ENCODE results near the gene AFF2.

AFF2 gene

DNA sequence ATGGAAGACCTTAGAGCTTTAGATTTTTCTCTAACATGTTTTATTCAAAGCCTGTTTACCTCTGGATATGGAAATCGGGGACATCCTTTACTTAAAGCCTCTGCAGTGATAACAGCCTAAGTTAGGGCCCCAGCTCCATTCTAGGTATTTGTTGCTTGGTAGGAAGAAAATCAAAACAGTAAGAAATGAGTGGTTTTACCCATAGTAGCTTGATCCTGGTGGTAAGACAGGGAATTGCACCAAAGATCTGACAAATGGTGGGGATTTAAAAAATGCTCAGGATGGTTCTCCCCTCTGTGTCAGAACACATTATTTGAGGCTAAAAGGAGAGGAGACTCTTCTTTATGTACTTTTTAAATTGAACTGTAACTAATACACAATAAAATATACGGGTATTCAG, 52.4 kb downstream of the AFF2 start:
- DNase-seq, result no peak
- Mint-ChIP-seq H3K27ac (no peak overlapping the region), H3K4me3 (no peak overlapping the region), H3K36me3 (no peaks in the 10 kb centered on the region), H3K9me3 (no peaks in the 10 kb centered on the region), H3K27me3 (no peaks in the 10 kb centered on the region), H3K4me1 (no peaks in the 10 kb centered on the region)
- CTCF ChIA-PET, result no interaction called here

DNA sequence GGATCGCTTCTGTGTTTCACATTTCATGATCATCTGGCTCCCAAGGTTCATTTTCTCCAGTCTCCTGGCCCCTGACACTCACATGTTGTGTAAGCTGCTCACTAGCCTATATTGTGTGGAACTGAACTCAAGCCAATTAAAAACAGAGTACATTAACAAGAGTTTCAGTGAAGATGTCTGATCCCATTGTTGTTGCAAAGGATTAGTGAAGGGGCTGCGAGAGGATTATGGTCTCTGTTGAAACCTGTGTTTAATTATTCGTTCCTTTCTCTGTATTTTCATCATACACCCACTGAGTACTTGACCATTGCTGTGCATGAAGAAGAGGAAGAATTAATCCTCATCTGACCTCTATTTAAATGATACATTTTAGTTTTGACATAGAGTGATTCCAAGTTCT, 54.7 kb downstream of the AFF2 start:
- H3K9me3 Mint-ChIP-seq, result no peaks in the 10 kb centered on the region
- H3K36me3 Mint-ChIP-seq, result no peaks in the 10 kb centered on the region
- no peak overlapping the region for H3K27ac Mint-ChIP-seq
- CTCF ChIA-PET, result no interaction called here
- no peak for DNase-seq
- H3K4me3 Mint-ChIP-seq, result no peak overlapping the region
- H3K4me1 Mint-ChIP-seq, result no peaks in the 10 kb centered on the region
- H3K27me3 Mint-ChIP-seq, result no peaks in the 10 kb centered on the region

DNA sequence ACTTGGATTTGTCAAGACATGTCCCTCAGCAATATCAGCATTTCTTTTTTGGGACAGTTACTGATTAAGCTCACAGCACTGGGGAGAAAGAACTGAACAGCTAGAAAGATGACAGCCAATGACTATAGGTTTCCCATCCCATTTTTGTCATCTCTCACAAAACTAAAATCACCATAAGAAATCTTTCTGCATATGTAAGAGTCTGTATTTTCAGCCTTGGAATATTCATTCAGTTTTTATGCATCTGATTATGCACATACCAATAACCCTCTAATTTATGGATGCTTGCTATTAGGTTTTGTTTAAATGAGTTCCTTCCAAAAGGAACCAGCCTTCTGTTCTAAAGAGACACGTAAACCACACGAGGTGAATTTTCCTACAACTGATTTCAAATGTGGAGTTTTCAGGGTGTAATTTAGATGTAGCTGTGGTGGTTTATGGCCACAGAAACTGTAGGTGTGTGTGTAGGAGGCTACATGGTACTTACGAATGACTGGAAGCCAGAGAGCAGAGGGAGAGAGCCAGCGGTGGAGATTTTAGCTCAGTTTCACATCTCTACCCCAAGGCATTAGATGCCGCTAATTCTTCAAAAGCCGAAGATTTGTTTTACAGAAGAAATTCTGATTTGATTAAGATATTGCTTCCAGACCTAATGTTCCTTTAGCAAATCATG, 55.3 kb downstream of the AFF2 start:
- Mint-ChIP-seq H3K27me3 (no peaks in the 10 kb centered on the region), H3K36me3 (no peaks in the 10 kb centered on the region), H3K4me1 (no peaks in the 10 kb centered on the region), H3K4me3 (no peak overlapping the region), H3K9me3 (no peaks in the 10 kb centered on the region), H3K27ac (no peak overlapping the region)
- CTCF ChIA-PET, result no interaction called here
- no peak for DNase-seq

DNA sequence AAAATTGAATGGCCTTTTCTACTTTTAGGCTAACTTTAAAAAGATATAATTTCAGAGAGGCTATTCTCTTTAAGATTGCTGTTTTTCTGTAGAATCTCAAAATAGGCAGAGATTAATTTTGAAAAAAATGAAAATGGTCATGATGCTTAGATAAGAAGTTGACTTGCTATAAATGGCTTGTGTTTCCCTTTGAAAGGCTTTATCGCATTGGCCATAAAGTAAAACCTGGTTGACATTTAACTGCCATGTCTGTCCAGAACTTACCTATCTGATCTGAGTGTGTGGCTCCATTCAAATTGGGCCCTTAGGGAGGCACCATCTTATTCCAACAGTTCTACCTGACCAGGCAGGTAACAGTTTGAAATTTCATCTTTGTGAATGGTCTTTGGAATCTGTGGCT, 56.1 kb downstream of the AFF2 start:
- no peaks in the 10 kb centered on the region for H3K4me1 Mint-ChIP-seq

DNA sequence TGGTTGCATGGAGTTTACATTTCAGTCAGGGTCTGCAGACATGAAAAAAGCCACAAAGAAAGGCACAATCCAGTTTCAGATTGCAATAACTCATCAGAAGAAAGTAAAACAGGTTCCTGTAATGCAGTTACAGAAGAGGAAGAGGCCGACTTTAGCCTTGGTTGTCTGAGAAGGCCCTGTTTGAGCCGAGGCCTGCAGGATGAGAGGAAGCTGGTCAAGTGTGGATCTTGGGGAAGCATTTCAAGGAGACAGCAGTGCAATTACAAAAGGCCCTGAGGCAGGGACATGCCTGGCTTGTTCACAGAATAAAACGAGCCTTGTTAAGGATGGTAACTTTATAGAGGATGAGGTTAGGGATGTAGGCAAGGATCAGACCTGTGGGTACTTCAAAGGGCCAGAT, 62.4 kb downstream of the AFF2 start:
- H3K9me3 Mint-ChIP-seq, result no peaks in the 10 kb centered on the region
- H3K27ac Mint-ChIP-seq, result no peak overlapping the region
- CTCF ChIA-PET, result no interaction called here
- H3K4me3 Mint-ChIP-seq, result no peak overlapping the region
- no peak for DNase-seq
- no peaks in the 10 kb centered on the region for H3K27me3 Mint-ChIP-seq
- no peaks in the 10 kb centered on the region for H3K4me1 Mint-ChIP-seq
- no peaks in the 10 kb centered on the region for H3K36me3 Mint-ChIP-seq

More for the DNA sequence above, 56.1 kb downstream of the AFF2 start:
- no peak for DNase-seq
- no peaks in the 10 kb centered on the region for H3K27me3 Mint-ChIP-seq
- H3K36me3 Mint-ChIP-seq, result no peaks in the 10 kb centered on the region
- no peak overlapping the region for H3K27ac Mint-ChIP-seq
- H3K4me3 Mint-ChIP-seq, result no peak overlapping the region
- CTCF ChIA-PET, result no interaction called here
- no peaks in the 10 kb centered on the region for H3K9me3 Mint-ChIP-seq

DNA sequence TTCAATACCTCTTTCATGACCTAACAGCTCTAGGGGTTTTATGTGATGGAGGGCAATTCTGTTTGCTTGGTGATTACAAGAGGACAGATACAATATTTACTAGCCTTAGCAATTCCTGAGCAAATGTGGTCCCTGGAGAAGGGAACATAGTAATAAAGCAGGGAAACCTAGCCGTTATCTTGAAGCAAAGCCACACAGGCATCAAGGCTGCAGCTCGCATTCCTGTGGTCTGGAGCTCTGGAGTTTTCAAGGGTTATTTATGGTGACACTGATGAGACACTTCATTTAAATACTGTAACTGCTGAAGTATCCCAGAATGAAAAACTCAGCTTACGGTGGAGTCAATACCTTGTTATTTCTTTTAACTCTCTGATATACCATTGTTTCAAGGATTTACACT, 66.8 kb downstream of the AFF2 start:
- no peaks in the 10 kb centered on the region for H3K4me1 Mint-ChIP-seq
- H3K27ac Mint-ChIP-seq, result no peak overlapping the region
- no peaks in the 10 kb centered on the region for H3K9me3 Mint-ChIP-seq
- no peak overlapping the region for H3K4me3 Mint-ChIP-seq
- H3K36me3 Mint-ChIP-seq, result no peaks in the 10 kb centered on the region
- CTCF ChIA-PET, result no interaction called here
- H3K27me3 Mint-ChIP-seq, result no peaks in the 10 kb centered on the region
- DNase-seq, result no peak

DNA sequence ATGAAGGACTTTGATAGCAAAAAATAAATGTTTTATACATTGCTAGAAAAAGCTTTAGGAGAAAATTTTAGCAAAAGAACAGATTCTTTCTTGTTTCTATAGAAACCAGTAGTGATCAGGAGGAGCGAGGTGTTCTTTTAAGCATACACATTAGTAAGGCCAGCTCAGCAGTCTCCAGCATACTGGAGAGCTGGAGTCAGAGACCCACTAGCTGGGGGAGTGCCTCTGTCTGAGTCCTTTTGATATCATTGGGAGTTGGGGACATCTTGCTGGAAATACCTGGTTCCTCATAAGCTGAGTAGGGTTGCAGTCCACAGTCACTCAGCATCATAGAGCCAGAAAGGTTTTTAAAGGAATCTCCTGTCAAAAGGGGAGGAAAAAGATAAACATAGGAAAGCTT, 67.4 kb downstream of the AFF2 start:
- CTCF ChIA-PET, result no interaction called here
- H3K4me1 Mint-ChIP-seq, result no peaks in the 10 kb centered on the region
- no peak overlapping the region for H3K4me3 Mint-ChIP-seq

DNA sequence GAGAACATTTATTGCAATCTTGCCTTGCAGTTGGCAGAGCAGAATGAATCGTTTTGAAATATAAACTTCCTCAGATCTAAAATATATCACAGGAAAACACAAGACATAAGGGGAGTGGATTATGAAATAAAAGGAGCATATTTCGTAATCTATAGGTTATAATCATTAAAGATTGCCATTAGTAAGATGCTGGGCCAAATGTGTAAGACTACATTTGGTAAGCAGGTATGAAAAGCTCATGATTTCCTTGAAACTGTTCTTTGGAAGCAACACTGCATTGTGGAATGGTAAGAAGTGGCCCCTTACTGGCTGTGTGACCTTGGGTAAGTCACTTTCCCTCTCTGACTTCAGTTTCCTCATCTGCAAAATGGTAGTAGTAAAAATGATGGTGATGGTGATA, 68.3 kb downstream of the AFF2 start:
- Mint-ChIP-seq H3K4me1 (no peaks in the 10 kb centered on the region), H3K27ac (no peak overlapping the region), H3K27me3 (no peaks in the 10 kb centered on the region), H3K9me3 (no peaks in the 10 kb centered on the region), H3K36me3 (no peaks in the 10 kb centered on the region), H3K4me3 (no peak overlapping the region)
- CTCF ChIA-PET, result no interaction called here
- no peak for DNase-seq

More for the DNA sequence above, 67.4 kb downstream of the AFF2 start:
- H3K27ac Mint-ChIP-seq, result no peak overlapping the region
- no peak for DNase-seq
- no peaks in the 10 kb centered on the region for H3K9me3 Mint-ChIP-seq
- H3K36me3 Mint-ChIP-seq, result no peaks in the 10 kb centered on the region
- H3K27me3 Mint-ChIP-seq, result no peaks in the 10 kb centered on the region

DNA sequence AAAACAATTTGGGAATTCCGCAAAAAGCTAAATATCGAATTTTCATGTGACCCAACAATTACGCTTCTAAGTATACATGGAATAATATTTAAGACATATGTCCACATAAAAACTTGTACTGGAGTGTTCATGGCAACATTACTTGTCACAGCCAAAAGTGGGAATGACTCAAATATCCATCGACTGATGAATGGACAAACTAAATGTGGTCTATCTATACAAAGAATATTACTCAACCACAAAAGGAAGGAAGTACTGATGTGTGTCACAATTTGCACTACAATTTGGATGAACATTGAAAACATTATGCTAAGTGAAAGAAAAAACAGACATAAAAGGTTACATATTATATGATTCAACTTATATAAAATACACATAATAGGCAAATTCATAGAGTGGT, 71.9 kb downstream of the AFF2 start:
- no peaks in the 10 kb centered on the region for H3K9me3 Mint-ChIP-seq
- no peaks in the 10 kb centered on the region for H3K27me3 Mint-ChIP-seq
- no peaks in the 10 kb centered on the region for H3K4me1 Mint-ChIP-seq
- DNase-seq, result no peak
- CTCF ChIA-PET, result interaction anchor here (0.6 kb wide), 1 partner anchor 185 kb away, joined by 3 read pairs; no protein-coding TSS in a partner anchor
- no peak overlapping the region for H3K4me3 Mint-ChIP-seq
- no peak overlapping the region for H3K27ac Mint-ChIP-seq
- H3K36me3 Mint-ChIP-seq, result no peaks in the 10 kb centered on the region

DNA sequence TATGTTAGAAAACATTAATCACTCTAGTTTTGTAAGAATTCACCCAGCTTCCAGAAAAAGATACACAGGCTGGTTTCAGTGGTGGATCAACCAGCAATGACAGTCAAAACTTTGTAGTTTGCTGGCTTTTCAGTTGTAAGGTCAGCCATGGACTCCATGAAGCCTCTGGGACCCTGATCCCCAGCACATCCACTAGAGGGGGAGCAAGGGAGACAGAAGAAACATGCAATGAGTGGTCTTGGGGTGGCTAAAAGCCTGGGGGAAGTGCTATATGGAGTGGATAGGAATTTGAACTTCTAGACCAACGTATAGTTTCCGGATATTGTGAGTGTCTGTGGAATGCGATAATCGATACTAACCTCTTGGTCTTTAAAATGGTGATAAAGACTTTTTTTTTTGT, 72.7 kb downstream of the AFF2 start:
- Mint-ChIP-seq H3K4me3 (no peak overlapping the region), H3K4me1 (no peaks in the 10 kb centered on the region), H3K36me3 (no peaks in the 10 kb centered on the region), H3K27me3 (no peaks in the 10 kb centered on the region), H3K27ac (no peak overlapping the region), H3K9me3 (no peaks in the 10 kb centered on the region)
- CTCF ChIA-PET, result no interaction called here
- no peak for DNase-seq

DNA sequence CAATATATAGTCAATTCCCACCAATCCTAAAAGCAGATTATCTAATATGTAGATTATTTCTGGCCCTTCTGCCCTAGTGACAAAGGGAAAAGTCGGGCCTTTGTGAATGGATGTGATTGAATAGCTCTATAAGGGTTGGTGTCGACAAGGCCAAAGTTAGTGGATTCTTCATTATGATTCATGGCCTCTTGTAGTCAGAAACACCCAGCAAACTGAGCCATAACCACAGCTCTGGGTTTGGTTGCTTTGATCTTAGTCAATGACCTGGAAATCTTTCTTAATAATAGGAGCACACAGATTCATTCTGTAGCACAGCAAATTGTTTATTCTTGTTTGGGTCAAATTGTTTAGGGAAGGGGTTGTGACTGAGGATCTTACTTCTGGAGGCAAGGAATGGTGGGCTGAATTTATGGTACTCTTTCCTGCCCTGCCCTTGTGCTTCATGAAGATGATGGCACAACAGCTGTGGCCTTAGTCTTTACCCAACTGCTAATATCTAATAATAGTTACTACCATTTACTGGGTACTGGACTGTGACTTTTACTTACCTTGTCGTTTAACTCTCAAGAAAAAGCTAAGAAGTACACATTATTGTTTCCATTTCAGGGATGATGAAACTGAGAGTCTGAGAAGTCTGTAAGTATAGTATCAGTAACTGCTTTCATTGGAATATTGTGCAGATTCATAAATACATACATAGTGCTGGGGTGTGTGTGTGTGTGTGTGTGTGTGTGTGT, 74.0 kb downstream of the AFF2 start:
- CTCF ChIA-PET, result no interaction called here
- no peaks in the 10 kb centered on the region for H3K27me3 Mint-ChIP-seq
- no peaks in the 10 kb centered on the region for H3K36me3 Mint-ChIP-seq
- no peak overlapping the region for H3K27ac Mint-ChIP-seq
- no peaks in the 10 kb centered on the region for H3K4me1 Mint-ChIP-seq
- no peak for DNase-seq
- no peaks in the 10 kb centered on the region for H3K9me3 Mint-ChIP-seq
- H3K4me3 Mint-ChIP-seq, result no peak overlapping the region

DNA sequence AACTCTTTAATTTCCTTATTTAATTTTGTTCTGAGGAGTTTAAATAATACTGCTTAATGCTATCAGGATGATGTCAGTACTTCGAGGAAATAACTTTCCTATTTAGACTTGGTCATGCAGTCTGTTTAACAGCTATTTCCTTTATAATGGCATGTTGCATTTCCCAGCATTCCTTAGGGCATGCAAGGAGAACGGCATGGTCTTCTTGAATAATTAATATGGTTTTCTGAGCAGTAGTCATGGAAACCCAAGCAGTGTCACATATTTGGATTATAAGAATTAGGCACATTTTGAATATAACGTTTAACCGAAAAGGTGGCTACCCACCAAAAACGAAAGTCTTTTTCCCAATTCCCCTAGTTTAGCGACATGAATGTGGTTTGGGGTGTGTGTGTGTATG, 76.0 kb downstream of the AFF2 start:
- Mint-ChIP-seq H3K36me3 (no peaks in the 10 kb centered on the region), H3K4me1 (no peaks in the 10 kb centered on the region), H3K9me3 (no peaks in the 10 kb centered on the region), H3K27me3 (no peaks in the 10 kb centered on the region), H3K27ac (no peak overlapping the region), H3K4me3 (no peak overlapping the region)
- DNase-seq, result no peak
- CTCF ChIA-PET, result no interaction called here

DNA sequence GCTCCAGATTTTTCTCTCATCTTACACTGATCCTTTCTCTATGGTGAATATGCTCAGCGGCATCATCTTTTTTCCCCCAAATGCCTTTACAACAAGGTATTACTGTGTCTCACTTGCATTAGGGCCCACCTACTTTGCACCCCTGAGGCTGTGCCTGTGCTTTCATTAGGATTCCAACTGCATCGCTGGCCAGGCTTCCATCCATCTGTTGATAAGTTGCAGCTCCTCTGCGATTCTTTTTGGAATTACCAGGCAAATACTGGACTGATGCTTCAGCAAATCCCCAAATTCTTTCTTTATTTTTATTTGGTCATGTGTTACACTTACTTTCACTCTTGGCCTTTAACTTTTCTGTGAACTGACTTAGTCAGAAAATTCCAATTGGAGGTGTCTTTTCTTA, 77.3 kb downstream of the AFF2 start:
- Mint-ChIP-seq H3K27ac (no peak overlapping the region), H3K27me3 (no peaks in the 10 kb centered on the region), H3K4me1 (no peaks in the 10 kb centered on the region), H3K9me3 (no peaks in the 10 kb centered on the region), H3K4me3 (no peak overlapping the region), H3K36me3 (no peaks in the 10 kb centered on the region)
- DNase-seq, result no peak
- CTCF ChIA-PET, result no interaction called here

DNA sequence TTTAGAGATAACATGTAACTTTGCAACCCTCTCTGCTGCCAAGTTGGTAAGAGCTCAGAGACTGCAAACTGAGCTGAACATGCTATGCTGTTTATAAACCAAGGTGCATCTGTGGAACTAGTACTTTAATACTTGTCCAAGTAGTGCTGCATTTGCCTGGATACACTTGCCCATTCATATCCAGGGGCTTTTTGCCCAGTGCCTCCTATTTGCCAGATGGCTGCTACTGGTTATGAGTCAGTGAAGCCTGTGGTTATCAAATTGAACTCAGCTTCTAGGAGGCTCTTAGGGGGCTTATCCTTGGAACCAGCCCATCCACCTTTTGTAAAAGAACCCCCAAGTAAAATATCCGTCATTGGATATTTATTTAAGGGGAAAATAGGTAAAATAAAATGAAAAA, 79.6 kb downstream of the AFF2 start:
- CTCF ChIA-PET, result no interaction called here
- no peaks in the 10 kb centered on the region for H3K4me1 Mint-ChIP-seq
- no peaks in the 10 kb centered on the region for H3K9me3 Mint-ChIP-seq
- H3K36me3 Mint-ChIP-seq, result no peaks in the 10 kb centered on the region
- H3K4me3 Mint-ChIP-seq, result no peak overlapping the region
- H3K27me3 Mint-ChIP-seq, result no peaks in the 10 kb centered on the region
- H3K27ac Mint-ChIP-seq, result no peak overlapping the region
- DNase-seq, result no peak

DNA sequence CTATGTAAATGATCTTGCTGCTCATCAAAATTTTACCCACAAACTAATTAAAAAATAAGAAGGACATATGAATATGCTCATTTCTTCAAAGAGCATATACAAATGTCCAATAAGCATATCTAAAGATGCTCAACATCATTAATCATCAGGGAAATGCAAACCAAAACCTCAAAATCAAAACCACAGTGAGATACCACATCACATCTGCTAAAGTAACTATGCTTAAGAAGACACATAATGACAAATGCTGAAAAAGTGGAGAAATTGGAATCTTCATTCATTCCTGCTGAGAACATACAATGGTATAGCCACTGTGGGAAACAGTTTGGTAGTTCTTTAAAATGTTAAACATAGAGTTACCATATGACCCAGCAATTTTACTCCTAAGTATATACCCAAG, 81.9 kb downstream of the AFF2 start:
- DNase-seq, result no peak
- Mint-ChIP-seq H3K27me3 (no peaks in the 10 kb centered on the region), H3K4me3 (no peak overlapping the region), H3K27ac (no peak overlapping the region), H3K36me3 (no peaks in the 10 kb centered on the region), H3K9me3 (no peaks in the 10 kb centered on the region), H3K4me1 (no peaks in the 10 kb centered on the region)
- CTCF ChIA-PET, result no interaction called here

Measured in activated naive CD4-positive, alpha-beta T cell treated with anti-CD3 and anti-CD28 coated beads, Interleukin-2, amount 10 ng/mL, durations not matched to agents 7 days and 5 days (primary cell).